Retina (tissue), 1 donor: ENCODE results near the gene CYB5A.

Source experiments
- DNase-seq: peaks from one replicate; pipeline ENCODE4 v3.0.0-alpha.2; 2016

Gene CYB5A

GRCh38 chr18:74242438-74243096 lies 49.2 kb downstream of the CYB5A start:
- no peak for DNase-seq

- DNase-seq: no peak
Measured at GRCh38 chr18:74241970-74242369, 49.8 kb downstream of the CYB5A start.

GRCh38 chr18:74241426-74241825 lies 50.3 kb downstream of the CYB5A start:
- no peak for DNase-seq

GRCh38 chr18:74239567-74239966 lies 52.2 kb downstream of the CYB5A start:
- no peak for DNase-seq

GRCh38 chr18:74234326-74235171 lies 57.2 kb downstream of the CYB5A start:
- no peak for DNase-seq

GRCh38 chr18:74233933-74234325 lies 57.8 kb downstream of the CYB5A start:
- no peak for DNase-seq

- DNase-seq: no peak
Measured at GRCh38 chr18:74230922-74231714, 60.6 kb downstream of the CYB5A start.

GRCh38 chr18:74229891-74230290 lies 61.9 kb downstream of the CYB5A start:
- no peak for DNase-seq

- no peak for DNase-seq
Measured at GRCh38 chr18:74229005-74229404, 62.8 kb downstream of the CYB5A start.

GRCh38 chr18:74228312-74228711 lies 63.5 kb downstream of the CYB5A start:
- no peak for DNase-seq

GRCh38 chr18:74226666-74227065 lies 65.1 kb downstream of the CYB5A start:
- DNase-seq: no peak

GRCh38 chr18:74226156-74226555 lies 65.6 kb downstream of the CYB5A start:
- DNase-seq: no peak

GRCh38 chr18:74225193-74225840 lies 66.4 kb downstream of the CYB5A start:
- DNase-seq: no peak

GRCh38 chr18:74222710-74223494 lies 68.9 kb downstream of the CYB5A start:
- DNase-seq: no peak

GRCh38 chr18:74221081-74221480 lies 70.7 kb downstream of the CYB5A start:
- DNase-seq: no peak

- DNase-seq: no peak
Measured at GRCh38 chr18:74219056-74219455, 72.7 kb downstream of the CYB5A start.

GRCh38 chr18:74217476-74218143 lies 74.2 kb downstream of the CYB5A start:
- DNase-seq: no peak

GRCh38 chr18:74216661-74217110 lies 75.1 kb downstream of the CYB5A start:
- DNase-seq: no peak

- no peak for DNase-seq
Measured at GRCh38 chr18:74215863-74216262, 75.9 kb downstream of the CYB5A start.

GRCh38 chr18:74213429-74213828 lies 78.3 kb downstream of the CYB5A start:
- no peak for DNase-seq

- DNase-seq: no peak
Measured at GRCh38 chr18:74204526-74205152, 87.1 kb downstream of the CYB5A start.
